Thyroid gland (tissue), 4 donors: ENCODE results near the gene PTPRN2. TPM values are rescaled to one million over a fixed set of nuclear protein-coding genes. Genes with fewer than 3 reads are reported as not detected.

ENCODE experiments used
- DNase-seq, 2 donors: peaks; one replicate each; pipeline ENCODE4 v3.0.0-alpha.2; 2019
- H3K27ac ChIP-seq, 3 donors: fragments of 200-600 bp; sonication (generic); 1 replicate in 2 of 3; 2 replicates in 1 of 3; pipeline ENCODE4 v1.5.1; 2016 to 2019; ENCODE audit warnings: mild to moderate bottlenecking in 1 of 3, moderate library complexity in 1 of 3
- H3K27me3 ChIP-seq: fragments of 200-600 bp; sonication (generic); one replicate; pipeline ENCODE4 v1.5.1; 2019
- H3K36me3 ChIP-seq, 2 donors: fragments of 200-600 bp; sonication (generic); one replicate each; pipeline ENCODE4 v1.5.1; 2016 to 2019
- H3K4me1 ChIP-seq, 2 donors: fragments of 200-600 bp; sonication (generic); one replicate each; pipeline ENCODE4 v1.5.1; 2017 to 2019
- H3K4me3 ChIP-seq, 3 donors: fragments of 200-600 bp; sonication (generic); replicated peaks in 1 of 3; 1 replicate in 2 of 3; 2 replicates in 1 of 3; pipeline ENCODE4 v1.5.1; 2016; ENCODE audit warnings: mild to moderate bottlenecking in 1 of 3
- H3K9me3 ChIP-seq: fragments of 200-600 bp; sonication (generic); one replicate; pipeline ENCODE4 v1.5.1; 2017
- POLR2A ChIP-seq, 2 donors: fragments of 450-650 bp; IDR thresholded peaks; one replicate each; pipeline ENCODE4 v1.6.1; 2017; ENCODE audit warnings: antibody characterized with exemption in 2 of 2, mild to moderate bottlenecking in 2 of 2, moderate library complexity in 1 of 2
- WGBS, 2 donors: methylation state at CpG; one replicate each; pipeline ENCODE4 v1.1.5; 2017; 5-methylcytosine and 5-hydroxymethylcytosine counted together
- intact Hi-C: fragments of 100-400 bp; cut with DNase I; formaldehyde crosslinking; loops from one replicate; pipeline ENCODE4 v1.15.1; 2023
- total RNA-seq, 4 donors: library from RNA; depleted of rRNA; stranded (reverse); fragments of >200 nt; gene quantifications; one replicate each; pipeline ENCODE4 v1.2.3, GENCODE V29; 2016
- TF ChIP-seq, protein P1 (sequence below), 6 experiments: fragments of 200-600 bp in 3 of 6; fragments of 450-650 bp in 3 of 6; sonication (generic) in 3 of 6; IDR thresholded peaks; one replicate each; pipeline ENCODE4 v1.5.1; 2016 to 2019; ENCODE audit warnings: antibody characterized with exemption in 6 of 6, mild to moderate bottlenecking in 2 of 6, inconsistent platforms in 1 of 6, moderate library complexity in 1 of 6

The PTPRN2 gene
- total RNA-seq, 4 donors from 2014 or later, result 4.2 to 9.9 (median 7.7) TPM

DNA sequence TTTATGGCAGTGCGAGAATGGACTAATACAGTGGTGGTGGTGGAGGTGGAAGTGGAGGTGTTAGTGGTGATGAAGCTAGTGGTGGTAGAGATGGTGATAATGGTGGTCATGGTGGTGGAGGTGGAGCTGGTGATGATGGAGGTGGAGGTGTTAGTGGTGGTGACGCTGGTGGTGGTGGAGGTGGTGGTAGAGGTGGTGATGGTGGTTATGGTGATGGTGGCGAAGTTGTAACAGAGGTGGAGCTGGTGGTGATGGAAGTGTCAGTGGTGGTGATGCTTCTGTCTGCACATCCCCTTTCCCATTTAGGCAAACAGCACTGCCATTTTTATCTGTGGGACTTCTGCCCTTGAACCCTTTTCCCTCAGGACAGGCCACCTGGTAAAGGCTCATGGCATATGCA lies 7.4 kb upstream of the PTPRN2 start:
- TF ChIP-seq, protein P1, sequence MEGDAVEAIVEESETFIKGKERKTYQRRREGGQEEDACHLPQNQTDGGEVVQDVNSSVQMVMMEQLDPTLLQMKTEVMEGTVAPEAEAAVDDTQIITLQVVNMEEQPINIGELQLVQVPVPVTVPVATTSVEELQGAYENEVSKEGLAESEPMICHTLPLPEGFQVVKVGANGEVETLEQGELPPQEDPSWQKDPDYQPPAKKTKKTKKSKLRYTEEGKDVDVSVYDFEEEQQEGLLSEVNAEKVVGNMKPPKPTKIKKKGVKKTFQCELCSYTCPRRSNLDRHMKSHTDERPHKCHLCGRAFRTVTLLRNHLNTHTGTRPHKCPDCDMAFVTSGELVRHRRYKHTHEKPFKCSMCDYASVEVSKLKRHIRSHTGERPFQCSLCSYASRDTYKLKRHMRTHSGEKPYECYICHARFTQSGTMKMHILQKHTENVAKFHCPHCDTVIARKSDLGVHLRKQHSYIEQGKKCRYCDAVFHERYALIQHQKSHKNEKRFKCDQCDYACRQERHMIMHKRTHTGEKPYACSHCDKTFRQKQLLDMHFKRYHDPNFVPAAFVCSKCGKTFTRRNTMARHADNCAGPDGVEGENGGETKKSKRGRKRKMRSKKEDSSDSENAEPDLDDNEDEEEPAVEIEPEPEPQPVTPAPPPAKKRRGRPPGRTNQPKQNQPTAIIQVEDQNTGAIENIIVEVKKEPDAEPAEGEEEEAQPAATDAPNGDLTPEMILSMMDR (IDR thresholded peaks at IDR 0.05), result no peak
- TF ChIP-seq POLR2A (IDR thresholded peaks at IDR 0.05), result no peak
- Histone ChIP-seq H3K27ac (no peak overlapping the region), H3K9me3 (no peaks in the 10 kb centered on the region), H3K4me3 (no peak overlapping the region), H3K27me3 (no peaks in the 10 kb centered on the region), H3K4me1 (no peaks in the 10 kb centered on the region), H3K36me3 (no peaks in the 10 kb centered on the region)
- 59 to 61% methylated on average over 3 of the region's 3 CpGs for WGBS, 2 donors
- intact Hi-C loops, result no loop called here
- no peak for DNase-seq

DNA sequence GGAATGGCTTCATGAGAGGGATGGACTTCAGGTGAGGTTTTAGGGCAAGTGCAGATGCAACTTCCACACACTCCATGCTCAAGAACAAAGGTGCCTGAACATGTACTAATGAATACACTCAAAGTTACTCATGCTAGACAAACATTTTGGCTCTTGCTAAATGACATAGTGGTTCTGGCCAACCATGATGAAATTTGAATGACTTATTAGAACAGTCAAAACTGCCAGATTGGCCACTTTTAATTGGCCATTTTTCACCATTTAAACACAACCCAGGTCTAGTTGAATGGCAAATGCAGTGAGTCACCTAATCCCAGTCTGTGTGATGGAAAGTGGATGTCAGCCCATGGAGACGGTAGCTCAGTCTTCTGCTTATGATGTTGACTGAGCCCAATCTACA lies 4.9 kb upstream of the PTPRN2 start:
- 91 to 100% methylated on average over 1 of the region's 1 CpG for WGBS, 2 donors
- TF ChIP-seq, protein P1 (IDR thresholded peaks at IDR 0.05), result no peak
- TF ChIP-seq POLR2A (IDR thresholded peaks at IDR 0.05), result no peak
- no peaks in the 10 kb centered on the region for H3K4me1 ChIP-seq
- no peaks in the 10 kb centered on the region for H3K36me3 ChIP-seq
- no peak overlapping the region for H3K27ac ChIP-seq
- no peak for DNase-seq
- no peaks in the 10 kb centered on the region for H3K27me3 ChIP-seq
- no peaks in the 10 kb centered on the region for H3K9me3 ChIP-seq
- intact Hi-C loops, result no loop called here
- no peak overlapping the region for H3K4me3 ChIP-seq

DNA sequence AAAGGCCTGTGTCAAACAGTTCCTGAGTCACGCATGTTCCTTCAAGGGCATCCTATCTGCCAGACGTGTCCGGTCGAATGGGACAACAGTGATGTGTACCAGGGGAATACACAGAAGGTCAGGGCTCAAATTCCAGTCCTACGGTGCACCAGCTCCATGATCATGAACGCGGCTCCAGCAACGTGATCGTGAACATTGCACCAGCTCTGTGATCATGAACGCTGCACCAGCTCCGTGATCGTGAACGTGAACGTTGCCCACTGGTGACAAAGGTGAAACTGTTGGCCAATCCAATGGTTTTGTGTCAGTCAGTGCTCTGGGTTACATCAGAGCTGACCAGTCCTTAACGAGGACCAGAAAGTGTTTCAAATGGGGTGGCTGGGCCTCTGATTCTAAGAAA lies 4.3 kb upstream of the PTPRN2 start:
- H3K4me3 ChIP-seq, result no peak overlapping the region
- WGBS, 2 donors, result 89 to 92% methylated on average over 15 of the region's 15 CpGs
- no peak overlapping the region for H3K27ac ChIP-seq
- H3K9me3 ChIP-seq, result no peaks in the 10 kb centered on the region
- no peaks in the 10 kb centered on the region for H3K36me3 ChIP-seq
- no peak for TF ChIP-seq POLR2A (IDR thresholded peaks at IDR 0.05)
- TF ChIP-seq, protein P1 (IDR thresholded peaks at IDR 0.05), result no peak
- intact Hi-C loops, result no loop called here
- peaks cover under 1 to 4% of the 10 kb centered on the region in 2 donors for H3K4me1 ChIP-seq
- no peak for DNase-seq
- H3K27me3 ChIP-seq, result no peaks in the 10 kb centered on the region

- DNase-seq, result no peak
- no peak for TF ChIP-seq POLR2A (IDR thresholded peaks at IDR 0.05)
- TF ChIP-seq, protein P1 (IDR thresholded peaks at IDR 0.05), result no peak
- Histone ChIP-seq H3K4me3 (no peak overlapping the region), H3K4me1 (peaks cover 13 to 17% of the 10 kb centered on the region in 2 donors), H3K27me3 (peaks cover 8% of the 10 kb centered on the region), H3K27ac (no peak overlapping the region), H3K9me3 (no peaks in the 10 kb centered on the region), H3K36me3 (no peaks in the 10 kb centered on the region)
- intact Hi-C loops, result no loop called here
- WGBS, 2 donors, result 78 to 87% methylated on average over 11 to 12 of the region's 12 CpGs
Observed at GRCh38 chr7:158590181-158590530, 2.5 kb upstream of the PTPRN2 start.

- WGBS, 2 donors, result 41 to 57% methylated on average over 1 of the region's 1 CpG
- no peak for DNase-seq
- H3K4me3 ChIP-seq, result no peak overlapping the region
- TF ChIP-seq, protein P1 (IDR thresholded peaks at IDR 0.05), result no peak
- no peak for TF ChIP-seq POLR2A (IDR thresholded peaks at IDR 0.05)
- no peaks in the 10 kb centered on the region for H3K36me3 ChIP-seq
- no peaks in the 10 kb centered on the region for H3K9me3 ChIP-seq
- peaks cover 8% of the 10 kb centered on the region for H3K27me3 ChIP-seq
- peaks cover 13 to 17% of the 10 kb centered on the region in 2 donors for H3K4me1 ChIP-seq
- no peak overlapping the region for H3K27ac ChIP-seq
- intact Hi-C loops, result no loop called here
Observed at GRCh38 chr7:158589653-158590052, 2.0 kb upstream of the PTPRN2 start.
